Uterus (tissue), 4 donors: ENCODE measurements around the gene ARAP3. TPM values are rescaled to one million over a fixed set of nuclear protein-coding genes. Genes with fewer than 3 reads are reported as not detected.

Experiments
- DNase-seq, 2 donors: peaks; one replicate each; pipeline ENCODE4 v3.0.0-alpha.2; 2019 to 2020
- H3K27ac ChIP-seq, 2 donors: fragments of 200-600 bp; sonication (generic); 1 replicate in 1 of 2; 2 replicates in 1 of 2; pipeline ENCODE4 v1.5.1; 2016 to 2018
- H3K27me3 ChIP-seq, 2 donors: fragments of 200-600 bp; sonication (generic); one replicate each; pipeline ENCODE4 v1.5.1; 2018 to 2019; ENCODE audit warnings: control low read depth in 1 of 2
- H3K36me3 ChIP-seq, 2 donors: fragments of 200-600 bp; sonication (generic); one replicate each; pipeline ENCODE4 v1.5.1; 2019; ENCODE audit warnings: control low read depth in 1 of 2
- H3K4me1 ChIP-seq, 2 donors: fragments of 200-600 bp; sonication (generic); one replicate each; pipeline ENCODE4 v1.5.1; 2018 to 2019; ENCODE audit warnings: control low read depth in 1 of 2
- H3K4me3 ChIP-seq, 2 donors: fragments of 200-600 bp; sonication (generic); 1 replicate in 1 of 2; 2 replicates in 1 of 2; pipeline ENCODE4 v1.5.1; 2018 to 2019; ENCODE audit warnings: mild to moderate bottlenecking in 1 of 2
- H3K9me3 ChIP-seq, 2 donors: fragments of 200-600 bp; sonication (generic); one replicate each; pipeline ENCODE4 v1.5.1; 2019; ENCODE audit warnings: control low read depth in 1 of 2
- POLR2A ChIP-seq, 2 donors: fragments of 450-650 bp; IDR thresholded peaks; one replicate each; pipeline ENCODE4 v1.6.1; 2016; ENCODE audit warnings: antibody characterized with exemption in 2 of 2, mild to moderate bottlenecking in 1 of 2, moderate library complexity in 1 of 2
- intact Hi-C: fragments of 100-400 bp; cut with DNase I; formaldehyde crosslinking; loops from one replicate; pipeline ENCODE4 v1.15.1; 2023; ENCODE audit warnings: low total_unique reads
- total RNA-seq, 4 donors: library from RNA; depleted of rRNA in 3 of 4; stranded (reverse); fragments of >200 nt in 3 of 4; gene quantifications; one replicate each; pipeline versions ENCODE4 v1.1.0 to v1.2.4, GENCODE V29; 2014 to 2023
- TF ChIP-seq, protein P1 (sequence below), 4 experiments: fragments of 200-600 bp in 2 of 4; fragments of 450-650 bp in 2 of 4; sonication (generic) in 2 of 4; IDR thresholded peaks; one replicate each; pipeline ENCODE4 v1.5.1; 2016 to 2019; ENCODE audit warnings: antibody characterized with exemption in 4 of 4, mild to moderate bottlenecking in 2 of 4, moderate library complexity in 1 of 4
- donor health status: DM: yes; HTN: yes; CAD: no.

ARAP3 gene
- total RNA-seq, 4 donors from 2014 or later = 4.1 to 39.9 (median 12.5) TPM

DNA sequence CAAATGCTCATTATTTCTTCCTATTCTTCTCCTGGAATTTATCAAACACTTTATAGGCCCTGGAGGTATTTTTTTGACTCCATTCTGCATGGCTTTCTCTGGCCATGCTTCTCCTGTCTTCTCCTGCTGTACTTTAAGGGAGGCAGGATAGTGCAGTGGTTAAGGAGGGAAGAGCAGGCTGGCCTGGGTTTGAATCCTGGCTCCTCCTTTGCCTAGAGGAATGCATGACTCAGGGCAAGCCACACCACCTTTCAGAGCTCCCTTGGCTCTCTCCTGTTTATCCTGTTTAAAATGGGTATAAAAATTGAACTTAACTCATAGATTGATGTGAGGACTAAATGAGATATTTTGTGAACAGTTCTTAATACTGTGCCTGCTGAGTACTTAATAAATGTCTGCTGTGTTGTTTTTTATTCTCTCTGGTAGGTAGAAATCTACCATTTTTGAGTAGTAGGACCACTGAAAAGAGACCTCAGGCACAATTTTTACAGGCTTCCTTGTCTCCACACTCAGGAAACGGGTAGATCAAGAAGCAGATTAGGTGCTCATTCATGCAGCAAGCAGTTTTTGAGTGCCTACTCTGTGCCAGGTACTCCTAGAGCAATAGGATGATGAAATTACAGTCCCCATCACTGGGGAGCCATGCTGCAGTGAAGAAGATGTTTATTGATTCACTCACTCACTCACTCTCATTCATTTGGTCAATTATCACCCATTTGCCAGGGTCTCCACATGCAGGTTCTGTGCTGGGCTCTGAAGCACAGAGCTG, 32.7 kb upstream of the ARAP3 start:
- Histone ChIP-seq H3K9me3 (no peaks in the 10 kb centered on the region), H3K36me3 (no peaks in the 10 kb centered on the region), H3K4me1 (no peaks in the 10 kb centered on the region), H3K27ac (no peak overlapping the region), H3K27me3 (no peaks in the 10 kb centered on the region), H3K4me3 (no peak overlapping the region)
- TF ChIP-seq, protein P1, sequence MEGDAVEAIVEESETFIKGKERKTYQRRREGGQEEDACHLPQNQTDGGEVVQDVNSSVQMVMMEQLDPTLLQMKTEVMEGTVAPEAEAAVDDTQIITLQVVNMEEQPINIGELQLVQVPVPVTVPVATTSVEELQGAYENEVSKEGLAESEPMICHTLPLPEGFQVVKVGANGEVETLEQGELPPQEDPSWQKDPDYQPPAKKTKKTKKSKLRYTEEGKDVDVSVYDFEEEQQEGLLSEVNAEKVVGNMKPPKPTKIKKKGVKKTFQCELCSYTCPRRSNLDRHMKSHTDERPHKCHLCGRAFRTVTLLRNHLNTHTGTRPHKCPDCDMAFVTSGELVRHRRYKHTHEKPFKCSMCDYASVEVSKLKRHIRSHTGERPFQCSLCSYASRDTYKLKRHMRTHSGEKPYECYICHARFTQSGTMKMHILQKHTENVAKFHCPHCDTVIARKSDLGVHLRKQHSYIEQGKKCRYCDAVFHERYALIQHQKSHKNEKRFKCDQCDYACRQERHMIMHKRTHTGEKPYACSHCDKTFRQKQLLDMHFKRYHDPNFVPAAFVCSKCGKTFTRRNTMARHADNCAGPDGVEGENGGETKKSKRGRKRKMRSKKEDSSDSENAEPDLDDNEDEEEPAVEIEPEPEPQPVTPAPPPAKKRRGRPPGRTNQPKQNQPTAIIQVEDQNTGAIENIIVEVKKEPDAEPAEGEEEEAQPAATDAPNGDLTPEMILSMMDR (IDR thresholded peaks at IDR 0.05) = no peak
- no peak for TF ChIP-seq POLR2A (IDR thresholded peaks at IDR 0.05)
- intact Hi-C loops = no loop called here
- no peak for DNase-seq

DNA sequence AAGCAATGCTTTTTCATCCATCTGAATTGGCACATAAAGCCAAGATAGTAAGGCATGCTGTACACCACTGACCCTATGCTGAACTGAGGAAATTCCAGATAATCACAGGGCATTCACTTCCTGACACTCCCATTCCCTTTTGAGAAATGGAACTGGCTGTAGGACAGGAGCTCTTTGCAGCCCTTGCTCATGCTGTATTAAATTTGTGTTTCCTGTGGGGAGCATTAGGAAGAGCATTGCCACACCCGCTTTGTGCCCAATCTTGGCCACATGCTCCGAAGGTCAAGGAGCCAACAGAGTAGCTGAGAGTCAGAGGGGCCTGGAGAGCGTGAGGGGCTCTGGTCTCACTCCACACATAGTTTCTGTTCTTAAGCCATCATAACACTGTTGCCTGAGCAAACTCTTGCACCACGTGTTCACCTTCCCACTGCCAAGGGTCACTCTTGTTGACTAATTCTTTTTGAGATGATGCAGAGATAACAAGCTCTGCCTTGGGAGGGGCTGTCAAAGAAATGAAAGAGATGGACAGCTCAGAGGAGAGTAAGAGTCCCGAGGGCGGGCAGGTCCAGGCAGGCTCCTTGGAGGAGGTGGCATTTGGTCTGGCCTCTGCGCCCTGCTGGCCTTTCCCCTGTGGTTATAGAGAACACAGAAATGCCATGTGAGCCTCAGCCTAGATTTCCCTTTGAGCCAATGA, 31.7 kb upstream of the ARAP3 start:
- intact Hi-C loops = no loop called here
- H3K27ac ChIP-seq = no peak overlapping the region
- no peaks in the 10 kb centered on the region for H3K9me3 ChIP-seq
- H3K27me3 ChIP-seq = no peaks in the 10 kb centered on the region
- H3K36me3 ChIP-seq = no peaks in the 10 kb centered on the region
- DNase-seq = no peak
- H3K4me1 ChIP-seq = no peaks in the 10 kb centered on the region
- H3K4me3 ChIP-seq = no peak overlapping the region
- TF ChIP-seq, protein P1 (IDR thresholded peaks at IDR 0.05) = no peak
- no peak for TF ChIP-seq POLR2A (IDR thresholded peaks at IDR 0.05)

GRCh38 chr5:141711687-141712086, 29.7 kb upstream of the ARAP3 start:
- no peaks in the 10 kb centered on the region for H3K4me1 ChIP-seq
- H3K27me3 ChIP-seq = no peaks in the 10 kb centered on the region
- no peak overlapping the region for H3K27ac ChIP-seq
- intact Hi-C loops = no loop called here
- no peaks in the 10 kb centered on the region for H3K9me3 ChIP-seq
- TF ChIP-seq, protein P1 (IDR thresholded peaks at IDR 0.05) = no peak
- TF ChIP-seq POLR2A (IDR thresholded peaks at IDR 0.05) = no peak
- no peak overlapping the region for H3K4me3 ChIP-seq
- no peak for DNase-seq
- H3K36me3 ChIP-seq = no peaks in the 10 kb centered on the region

GRCh38 chr5:141709699-141710267, 27.8 kb upstream of the ARAP3 start:
- DNase-seq = no peak
- TF ChIP-seq, protein P1 (IDR thresholded peaks at IDR 0.05) = no peak
- no peak for TF ChIP-seq POLR2A (IDR thresholded peaks at IDR 0.05)
- intact Hi-C loops = loop anchor here (10.0 kb wide), 1 partner anchor 105 kb away; no protein-coding TSS in a partner anchor

DNA sequence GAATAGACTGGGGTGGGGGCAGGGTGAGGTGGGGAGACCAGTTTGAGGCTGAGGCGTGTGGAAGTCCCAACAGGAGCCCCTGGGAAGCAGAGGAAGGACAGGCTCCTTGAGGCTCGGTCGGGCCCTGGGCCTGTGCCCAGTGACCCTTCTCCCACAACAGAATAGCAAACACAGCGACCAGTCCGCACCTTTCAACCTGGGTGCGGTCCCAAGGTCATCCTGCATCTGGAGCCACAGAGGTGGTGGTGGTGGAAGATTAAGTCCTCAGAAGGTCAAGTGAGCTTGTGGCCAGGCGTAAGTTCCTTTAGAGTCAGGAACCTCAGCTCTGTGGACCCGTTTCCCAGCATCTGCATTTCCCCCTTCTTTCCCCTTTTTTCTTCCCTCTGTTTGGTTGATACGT, 26.0 kb upstream of the ARAP3 start:
- no peak for DNase-seq
- Histone ChIP-seq H3K36me3 (no peaks in the 10 kb centered on the region), H3K4me1 (no peaks in the 10 kb centered on the region), H3K4me3 (no peak overlapping the region), H3K27me3 (no peaks in the 10 kb centered on the region), H3K27ac (no peak overlapping the region), H3K9me3 (no peaks in the 10 kb centered on the region)
- TF ChIP-seq, protein P1 (IDR thresholded peaks at IDR 0.05) = no peak
- TF ChIP-seq POLR2A (IDR thresholded peaks at IDR 0.05) = no peak
- intact Hi-C loops = loop anchor here (10.0 kb wide), 1 partner anchor 107 kb away; no protein-coding TSS in a partner anchor

More at GRCh38 chr5:141709699-141710267, 27.8 kb upstream of the ARAP3 start:
- H3K36me3 ChIP-seq = no peaks in the 10 kb centered on the region
- no peak overlapping the region for H3K4me3 ChIP-seq
- H3K27me3 ChIP-seq = no peaks in the 10 kb centered on the region
- H3K4me1 ChIP-seq = no peaks in the 10 kb centered on the region
- no peak overlapping the region for H3K27ac ChIP-seq
- H3K9me3 ChIP-seq = no peaks in the 10 kb centered on the region
